NCI-H2171 treated with DMSO at 0.1 percent for 48 hours (cell line): ENCODE measurements around the gene IRF2BPL.
"Not testable (repeated sequence)": the region's sequence is repeated elsewhere in the genome, so short reads cannot be mapped to it uniquely, and the experiment has no call there.

ENCODE experiments used
- DNase-seq: peaks from one replicate; lab custom pipeline; 2025; lab: John Stamatoyannopoulos, UW

IRF2BPL gene

DNA sequence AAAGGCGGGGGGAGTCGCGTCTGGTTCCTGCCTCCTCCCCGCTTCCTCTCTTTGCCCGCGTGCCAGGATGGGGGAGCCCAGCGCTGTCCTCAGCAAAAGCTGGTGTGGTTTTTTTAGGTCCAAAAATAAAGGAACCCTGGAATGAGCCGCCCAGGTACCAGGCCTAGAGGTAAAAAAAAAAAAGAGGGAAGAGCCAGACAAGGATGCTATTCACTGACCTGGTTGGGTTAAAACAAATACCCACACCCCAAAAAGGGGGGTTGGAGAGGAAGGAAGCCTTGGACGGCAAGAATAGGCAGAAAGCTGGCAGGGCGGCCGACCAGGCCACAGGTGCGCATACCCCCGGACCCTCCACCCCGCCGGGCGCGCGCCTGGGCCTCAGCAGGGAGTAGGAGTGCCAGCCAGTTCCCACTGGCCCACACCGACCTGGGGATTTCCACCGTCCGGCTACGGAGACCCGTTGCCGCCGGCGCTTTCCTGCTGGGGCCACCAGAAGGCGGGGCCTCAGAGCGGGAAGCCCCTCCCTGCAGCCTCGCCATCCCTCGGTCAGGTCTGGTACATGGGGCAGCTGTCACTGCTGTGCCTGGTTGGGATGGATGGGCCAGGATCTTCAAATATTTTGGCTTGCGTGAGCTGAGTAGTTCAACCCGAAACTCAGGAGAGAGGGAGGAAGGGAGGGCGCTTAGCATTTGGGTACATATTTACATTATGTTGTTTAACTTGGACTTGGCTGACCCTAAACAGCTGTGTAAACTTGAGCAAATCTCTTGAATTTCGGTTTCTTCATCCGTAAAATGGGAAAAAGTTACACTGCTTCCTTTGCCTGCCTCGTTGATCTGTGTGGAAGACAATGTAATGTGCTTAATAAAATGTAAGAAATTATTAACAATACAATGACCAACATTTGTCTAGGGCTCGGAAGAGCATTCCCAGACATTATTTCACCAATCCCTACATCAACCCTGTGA is 5.4 kb upstream of the IRF2BPL start:
- peak; percentile 87 for DNase-seq

- peak; percentile 100 for DNase-seq
These were observed 4.5 kb upstream of the IRF2BPL start for GRCh38 chr14:77032844-77033621.

DNA sequence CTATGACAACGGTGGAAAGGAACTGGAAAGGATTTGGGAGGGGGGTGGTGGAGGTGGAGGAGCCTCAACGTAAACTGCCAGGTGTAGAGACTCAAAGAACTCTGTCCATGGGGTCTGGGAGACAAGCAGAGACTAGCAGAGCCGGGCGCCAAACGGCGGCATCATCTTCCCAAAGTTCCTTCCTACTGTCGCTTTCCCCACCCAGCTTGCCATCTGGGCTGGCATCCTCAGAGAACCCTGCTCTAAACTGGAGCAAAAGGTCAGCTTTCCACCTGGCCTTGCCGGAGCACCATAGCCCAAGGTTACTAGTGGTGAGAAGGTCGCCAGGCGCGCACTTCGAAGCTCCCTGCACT is 4.0 kb upstream of the IRF2BPL start:
- DNase-seq, result peak; percentile 92

GRCh38 chr14:77031759-77032490 is 3.4 kb upstream of the IRF2BPL start:
- DNase-seq, result no peak

GRCh38 chr14:77027538-77028383 is 747 bp downstream of the IRF2BPL start:
- peak; percentile 65 for DNase-seq

- peak; percentile 48 for DNase-seq
These were observed 1.5 kb downstream of the IRF2BPL start for GRCh38 chr14:77026930-77027537.

DNA sequence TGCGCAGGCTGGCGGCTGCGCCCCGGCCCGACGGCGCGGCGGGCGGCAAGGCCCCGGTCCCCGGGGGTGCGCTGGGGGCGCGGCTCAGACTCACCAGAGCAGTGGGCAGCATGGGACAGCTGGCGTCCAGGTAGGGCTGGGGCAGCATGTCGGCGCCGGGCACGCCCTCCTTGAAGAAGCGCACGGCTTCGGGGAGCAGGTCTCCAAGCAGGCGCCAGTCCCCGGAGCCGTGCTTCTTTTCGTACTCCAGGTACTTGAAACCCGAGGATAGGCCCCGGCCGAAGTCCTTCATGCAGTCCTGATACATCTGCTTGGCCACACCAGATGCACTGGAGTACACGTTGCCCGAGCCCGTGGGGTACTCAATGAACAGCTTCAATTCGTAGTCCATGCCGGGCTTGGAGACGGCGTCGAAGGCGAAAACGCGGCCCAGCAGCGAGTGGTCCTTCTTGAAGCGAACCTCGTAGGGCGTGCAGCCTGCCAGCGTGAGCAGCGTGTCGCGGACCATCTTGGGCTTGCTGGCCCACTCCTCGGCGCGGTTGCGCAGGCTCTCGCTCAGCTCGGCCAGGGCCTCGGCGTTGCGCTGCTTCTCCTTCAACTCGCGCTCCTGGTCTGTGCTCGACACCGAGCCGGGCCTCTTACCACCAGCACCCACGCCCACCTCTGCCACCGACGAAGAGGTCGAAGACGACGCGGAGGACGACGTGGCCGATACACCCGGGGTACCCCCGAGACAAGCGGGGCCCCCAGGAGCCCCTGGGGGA is 2.2 kb downstream of the IRF2BPL start:
- no peak for DNase-seq

- peak; percentile 56 for DNase-seq
These were observed 2.8 kb downstream of the IRF2BPL start for GRCh38 chr14:77025744-77026165.

- DNase-seq, result no peak
These were observed 4.3 kb downstream of the IRF2BPL start for GRCh38 chr14:77024171-77024691.

- DNase-seq, result peak; percentile 36
These were observed 5.2 kb downstream of the IRF2BPL start for GRCh38 chr14:77023001-77023996.

GRCh38 chr14:77022236-77022852 is 6.2 kb downstream of the IRF2BPL start:
- DNase-seq, result peak; percentile 75

- DNase-seq, result not testable (repeated sequence)
These were observed 7.1 kb downstream of the IRF2BPL start for GRCh38 chr14:77021424-77021823.

- no peak for DNase-seq
These were observed 9.7 kb downstream of the IRF2BPL start for GRCh38 chr14:77018785-77019184.

GRCh38 chr14:77017666-77018065 is 10.8 kb downstream of the IRF2BPL start:
- DNase-seq, result no peak

DNA sequence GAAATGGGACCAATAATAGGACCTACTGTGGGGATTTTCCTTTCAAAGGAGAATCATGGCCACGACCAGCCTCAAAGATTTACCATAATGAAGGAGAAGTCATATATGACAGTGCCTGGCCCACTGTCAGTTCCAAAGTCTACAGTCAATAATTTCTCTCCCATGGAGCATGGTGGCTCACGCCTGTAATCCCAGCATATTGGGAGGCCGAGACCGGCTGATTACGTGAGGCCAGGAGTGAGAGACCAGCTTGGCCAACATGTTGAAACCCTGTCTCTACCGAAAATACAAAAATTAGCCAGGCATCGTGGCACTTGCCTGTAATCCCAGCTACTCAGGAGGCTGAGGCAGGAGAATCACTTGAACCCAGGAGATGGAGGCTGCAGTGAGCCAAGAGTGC is 13.8 kb downstream of the IRF2BPL start:
- no peak for DNase-seq

DNA sequence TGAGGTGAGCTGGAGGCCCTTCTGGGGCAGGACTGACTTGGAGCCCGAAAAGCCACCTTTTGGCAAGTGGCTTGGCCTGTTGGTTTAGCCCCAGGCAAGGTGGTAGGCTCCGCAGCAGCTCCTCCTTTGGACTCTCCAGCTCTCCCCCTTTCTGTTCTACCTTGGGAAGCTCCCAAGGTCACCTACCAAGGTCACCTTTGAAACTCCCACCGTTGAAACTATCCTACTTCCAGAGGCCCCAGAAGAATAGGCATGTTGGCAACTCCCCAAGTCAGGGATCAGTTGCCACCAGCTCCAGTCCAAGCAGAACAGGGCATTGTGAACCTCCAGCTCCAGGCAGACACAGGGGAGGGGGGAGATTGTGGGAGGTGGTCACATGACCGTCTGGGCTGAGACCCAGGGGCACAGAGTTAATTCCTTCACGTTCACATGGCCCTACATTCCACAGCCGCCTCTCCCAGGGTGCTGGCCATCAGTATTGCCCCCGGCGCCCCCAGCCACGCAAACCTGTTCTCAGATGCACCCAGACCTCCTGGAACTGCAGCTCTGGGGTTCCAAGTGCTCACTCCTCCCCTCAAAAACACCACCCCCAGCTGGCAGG is 14.4 kb downstream of the IRF2BPL start:
- DNase-seq, result no peak

GRCh38 chr14:77012193-77012765 is 16.2 kb downstream of the IRF2BPL start:
- no peak for DNase-seq
